ENCODE data around the gene VDAC2. TPM values are rescaled to one million over a fixed set of nuclear protein-coding genes. Genes with fewer than 3 reads are reported as not detected.
A peak's percentile ranks its signal among the peaks of the same experiment; 100 is the strongest.

VDAC2 gene
- total RNA-seq, 4 donors from 2014 or later = 89.1 to 114 (median 109) TPM

DNA sequence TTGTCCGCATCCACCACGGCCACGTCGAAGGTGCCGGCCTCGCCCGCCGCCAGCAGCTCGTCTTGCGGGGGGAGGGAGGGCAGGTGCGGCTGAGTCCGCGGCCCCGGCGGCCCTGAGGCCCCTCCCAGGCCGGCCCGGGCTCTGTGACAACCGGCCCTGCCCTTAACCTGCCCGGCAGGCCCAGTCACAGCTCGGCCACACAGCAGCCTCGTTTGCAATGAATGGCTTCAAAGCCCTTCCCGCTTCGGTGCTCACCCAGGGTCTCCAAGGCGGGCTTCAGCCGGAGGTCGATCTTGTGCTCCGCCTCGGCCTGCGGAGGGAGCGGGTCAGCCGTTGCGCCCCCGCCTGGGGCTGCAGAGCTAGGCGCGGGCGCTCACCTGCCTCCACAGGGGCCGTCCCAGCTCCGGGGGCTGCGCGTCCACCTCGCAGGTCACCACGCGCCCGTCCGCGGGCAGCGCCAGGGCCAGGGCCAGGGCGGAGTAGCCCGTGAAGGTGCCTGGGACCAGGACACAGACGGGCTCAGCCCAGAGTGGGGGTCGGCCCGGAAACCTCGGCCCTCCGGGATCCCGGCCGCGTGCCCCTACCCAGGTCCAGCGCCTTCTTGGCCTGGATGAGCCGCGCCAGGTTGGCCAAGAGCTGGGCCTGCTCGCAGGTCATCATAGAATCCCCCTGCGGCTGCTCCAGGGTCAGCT, 24.2 kb downstream of the VDAC2 start:
- Histone ChIP-seq H3K9me3 (no peaks in the 10 kb centered on the region), H3K4me1 (peaks cover 0 to 25% (median 5%) of the 10 kb centered on the region in 4 donors), H3K36me3 (peaks cover 0 to 25% (median 0%) of the 10 kb centered on the region in 3 donors), H3K4me3 (peak overlapping the region; percentile 56 to 98 (median 86)), H3K27me3 (no peaks in the 10 kb centered on the region), H3K27ac (peak overlapping the region; percentile 75 to 93 (median 87))
- 1% methylated on average over 30 of the region's 62 CpGs; no CpG with 5 or more reads in 1 of the 2 donors for WGBS, 2 donors
- DNase-seq (ENCODE audit: low spot score in 2 of 2) = no peak
- TF ChIP-seq POLR2A (IDR thresholded peaks at IDR 0.05) (no peak), EP300 (IDR thresholded peaks at IDR 0.05) (no peak)
- TF ChIP-seq, protein P1, sequence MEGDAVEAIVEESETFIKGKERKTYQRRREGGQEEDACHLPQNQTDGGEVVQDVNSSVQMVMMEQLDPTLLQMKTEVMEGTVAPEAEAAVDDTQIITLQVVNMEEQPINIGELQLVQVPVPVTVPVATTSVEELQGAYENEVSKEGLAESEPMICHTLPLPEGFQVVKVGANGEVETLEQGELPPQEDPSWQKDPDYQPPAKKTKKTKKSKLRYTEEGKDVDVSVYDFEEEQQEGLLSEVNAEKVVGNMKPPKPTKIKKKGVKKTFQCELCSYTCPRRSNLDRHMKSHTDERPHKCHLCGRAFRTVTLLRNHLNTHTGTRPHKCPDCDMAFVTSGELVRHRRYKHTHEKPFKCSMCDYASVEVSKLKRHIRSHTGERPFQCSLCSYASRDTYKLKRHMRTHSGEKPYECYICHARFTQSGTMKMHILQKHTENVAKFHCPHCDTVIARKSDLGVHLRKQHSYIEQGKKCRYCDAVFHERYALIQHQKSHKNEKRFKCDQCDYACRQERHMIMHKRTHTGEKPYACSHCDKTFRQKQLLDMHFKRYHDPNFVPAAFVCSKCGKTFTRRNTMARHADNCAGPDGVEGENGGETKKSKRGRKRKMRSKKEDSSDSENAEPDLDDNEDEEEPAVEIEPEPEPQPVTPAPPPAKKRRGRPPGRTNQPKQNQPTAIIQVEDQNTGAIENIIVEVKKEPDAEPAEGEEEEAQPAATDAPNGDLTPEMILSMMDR (IDR thresholded peaks at IDR 0.05) = no peak

DNA sequence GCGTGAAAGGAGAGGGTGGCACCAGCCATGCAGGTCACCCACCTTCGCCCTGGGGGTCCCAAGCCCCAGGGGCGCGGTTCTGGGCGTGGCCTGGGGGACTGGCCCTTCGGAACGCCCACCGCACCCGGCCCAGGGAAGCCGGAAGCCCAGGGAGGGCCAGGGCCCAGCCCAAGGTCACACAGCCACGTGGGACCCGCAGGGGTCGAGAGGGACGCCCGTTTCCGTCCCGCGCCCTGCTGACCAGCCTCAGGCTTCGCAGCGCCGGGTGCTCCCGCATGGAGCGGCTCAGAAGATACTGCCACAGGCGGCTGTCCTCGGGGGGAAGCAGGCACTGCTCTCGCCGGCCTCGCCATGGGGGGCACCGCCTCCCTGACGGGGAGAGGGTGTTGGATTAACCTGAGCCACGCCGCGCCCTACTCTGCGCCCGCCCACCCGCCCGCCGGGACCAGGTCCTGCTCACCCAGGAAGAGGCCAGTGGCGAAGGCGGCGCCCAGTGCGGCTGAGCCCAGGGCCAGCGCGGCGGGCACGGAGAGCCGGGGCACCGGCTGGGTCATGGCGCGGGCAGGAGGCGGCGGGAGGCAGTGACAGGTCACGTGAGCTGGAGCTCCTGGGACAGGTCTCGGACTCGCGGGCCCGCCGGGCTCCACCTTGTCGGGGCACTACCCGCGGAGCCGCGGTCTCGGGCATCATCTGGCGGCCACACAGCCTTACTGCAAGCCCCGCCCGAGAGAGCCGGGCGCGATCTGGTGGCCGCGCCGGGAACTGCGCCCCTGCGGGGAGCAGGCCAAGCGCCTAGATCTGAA, 25.0 kb downstream of the VDAC2 start, which contains the start of gene COMTD1:
Gene COMTD1, minus strand, starts transcription at position 583 of the 803 bp plus-strand sequence. Its CDS starts 29 bp downstream, at position 554.
- Histone ChIP-seq H3K4me1 (peaks cover 0 to 22% (median 3%) of the 10 kb centered on the region in 4 donors), H3K36me3 (peaks cover 0 to 25% (median 0%) of the 10 kb centered on the region in 3 donors), H3K27ac (peak within 1 kb of the TSS; percentile 75 to 93 (median 87)), H3K4me3 (peak within 1 kb of the TSS; percentile 56 to 98 (median 86)), H3K9me3 (no peaks in the 10 kb centered on the region), H3K27me3 (no peaks in the 10 kb centered on the region)
- 0% methylated on average over 41 to 48 of the region's 76 CpGs for WGBS, 2 donors
- TF ChIP-seq EP300 (IDR thresholded peaks at IDR 0.05) (peak; percentile 45 to 70), POLR2A (IDR thresholded peaks at IDR 0.05) (peak in 1 of 2 donors; percentile 29)
- TF ChIP-seq, protein P1 (IDR thresholded peaks at IDR 0.05) = peak; percentile 100
- peak; percentile 84 to 86 for DNase-seq (ENCODE audit: low spot score in 2 of 2)

DNA sequence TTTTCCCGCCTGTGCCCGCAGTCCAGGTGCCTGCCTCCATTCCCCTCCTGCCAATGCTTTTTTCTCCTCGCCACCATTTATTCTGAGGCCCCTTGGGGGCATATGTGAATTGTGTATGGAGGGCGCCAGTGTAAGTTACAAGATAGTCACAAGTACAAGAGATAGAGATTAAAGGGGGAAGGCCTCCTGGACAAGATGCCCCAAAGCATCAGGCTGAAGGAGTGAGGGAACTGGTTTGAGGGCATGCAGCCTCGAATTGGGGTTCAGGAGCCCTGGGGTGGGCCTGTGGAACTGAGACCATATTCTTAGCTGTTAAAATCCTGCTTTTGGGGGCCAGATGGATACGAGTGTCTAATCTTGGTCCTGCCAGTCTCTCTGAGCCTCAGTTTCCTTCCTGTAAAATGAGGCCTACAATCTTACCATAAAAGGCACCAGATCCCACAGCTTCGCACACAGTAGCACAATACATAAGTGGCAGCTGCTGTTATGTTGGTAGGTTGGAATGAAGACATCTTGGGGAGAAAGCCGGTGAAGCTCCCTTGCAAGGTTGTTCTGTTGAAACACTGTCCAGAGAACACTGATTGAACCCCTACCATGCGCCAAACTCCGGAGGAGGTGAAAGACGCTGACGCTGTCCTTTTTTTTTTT, 25.7 kb downstream of the VDAC2 start:
- Histone ChIP-seq H3K27ac (peak overlapping the region; percentile 39 to 87 (median 81)), H3K27me3 (no peaks in the 10 kb centered on the region), H3K9me3 (no peaks in the 10 kb centered on the region), H3K4me3 (peak overlapping the region in 3 of 4 donors; percentile 81 to 98 (median 92)), H3K4me1 (peaks cover 0 to 22% (median 3%) of the 10 kb centered on the region in 4 donors), H3K36me3 (peaks cover 0 to 20% (median 0%) of the 10 kb centered on the region in 3 donors)
- WGBS, 2 donors = 51 to 53% methylated on average over 12 of the region's 12 CpGs
- TF ChIP-seq POLR2A (IDR thresholded peaks at IDR 0.05) (no peak), EP300 (IDR thresholded peaks at IDR 0.05) (no peak)
- TF ChIP-seq, protein P1 (IDR thresholded peaks at IDR 0.05) = peak in 1 of 5 experiments; percentile 22
- DNase-seq (ENCODE audit: low spot score in 2 of 2) = no peak

DNA sequence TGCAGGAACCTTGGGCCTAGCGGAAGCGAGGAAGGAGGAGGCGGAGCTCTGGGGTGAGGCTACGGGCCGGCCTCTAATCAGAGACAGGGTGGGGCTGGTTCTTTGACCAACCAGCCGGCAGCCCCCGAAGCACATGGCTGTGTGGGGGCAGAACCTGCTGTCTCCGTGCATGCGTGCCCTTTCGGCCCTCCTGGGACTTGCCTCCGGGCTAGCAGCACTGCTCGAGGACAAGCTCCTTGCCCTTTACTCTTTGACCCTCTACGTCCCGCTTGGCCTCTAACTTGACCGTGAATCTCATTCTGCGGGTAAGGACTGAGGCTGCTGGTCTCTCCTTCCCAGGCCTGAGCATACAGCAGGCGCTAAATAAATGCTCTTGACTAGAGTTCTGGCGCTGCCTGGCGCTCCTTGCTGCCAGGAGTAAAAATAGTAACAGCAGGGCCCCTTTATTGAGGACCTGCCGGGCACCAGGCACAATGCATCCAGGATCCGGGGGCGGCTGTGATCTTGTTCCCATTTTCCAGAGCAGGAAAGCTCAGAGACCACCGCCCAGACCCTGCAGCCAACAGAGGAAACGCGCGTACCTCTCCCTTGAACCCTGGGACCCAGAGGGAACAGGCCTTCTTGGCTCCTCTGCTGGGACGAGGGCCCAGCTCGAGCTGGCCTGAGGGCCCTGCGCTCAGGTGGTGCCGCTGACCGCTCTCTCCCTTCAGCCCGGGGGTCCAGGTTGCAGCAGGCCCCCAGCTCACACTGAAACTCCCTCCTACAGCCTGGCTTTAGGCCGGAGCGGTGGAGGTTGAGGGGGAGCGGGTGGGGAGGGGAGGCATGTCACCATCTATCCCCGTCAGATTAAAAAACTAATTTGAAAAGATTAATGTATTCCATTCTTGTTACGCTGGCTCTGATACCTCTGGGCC, 27.8 kb downstream of the VDAC2 start:
- H3K9me3 ChIP-seq = no peaks in the 10 kb centered on the region
- peaks cover 0 to 22% (median 3%) of the 10 kb centered on the region in 4 donors for H3K4me1 ChIP-seq
- no peak overlapping the region for H3K4me3 ChIP-seq
- TF ChIP-seq EP300 (IDR thresholded peaks at IDR 0.05) = no peak
- TF ChIP-seq, protein P1 (IDR thresholded peaks at IDR 0.05) = no peak
- no peak for TF ChIP-seq POLR2A (IDR thresholded peaks at IDR 0.05)
- no peaks in the 10 kb centered on the region for H3K27me3 ChIP-seq
- peaks cover 0 to 2% (median 0%) of the 10 kb centered on the region in 3 donors for H3K36me3 ChIP-seq
- H3K27ac ChIP-seq = no peak overlapping the region
- no peak for DNase-seq (ENCODE audit: low spot score in 2 of 2)
- 79 to 80% methylated on average over 34 to 37 of the region's 37 CpGs for WGBS, 2 donors
